HuH-7.5 (cell line): ENCODE measurements around the gene CMYA5.
A peak's percentile ranks its signal among the peaks of the same experiment; 100 is the strongest.
"Not testable (repeated sequence)": the region's sequence is repeated elsewhere in the genome, so short reads cannot be mapped to it uniquely, and the experiment has no call there.

Source experiments
- DNase-seq: peaks from one replicate; pipeline ENCODE4 v3.0.0; 2011; ENCODE audit warnings: low spot score

CMYA5 gene

DNA sequence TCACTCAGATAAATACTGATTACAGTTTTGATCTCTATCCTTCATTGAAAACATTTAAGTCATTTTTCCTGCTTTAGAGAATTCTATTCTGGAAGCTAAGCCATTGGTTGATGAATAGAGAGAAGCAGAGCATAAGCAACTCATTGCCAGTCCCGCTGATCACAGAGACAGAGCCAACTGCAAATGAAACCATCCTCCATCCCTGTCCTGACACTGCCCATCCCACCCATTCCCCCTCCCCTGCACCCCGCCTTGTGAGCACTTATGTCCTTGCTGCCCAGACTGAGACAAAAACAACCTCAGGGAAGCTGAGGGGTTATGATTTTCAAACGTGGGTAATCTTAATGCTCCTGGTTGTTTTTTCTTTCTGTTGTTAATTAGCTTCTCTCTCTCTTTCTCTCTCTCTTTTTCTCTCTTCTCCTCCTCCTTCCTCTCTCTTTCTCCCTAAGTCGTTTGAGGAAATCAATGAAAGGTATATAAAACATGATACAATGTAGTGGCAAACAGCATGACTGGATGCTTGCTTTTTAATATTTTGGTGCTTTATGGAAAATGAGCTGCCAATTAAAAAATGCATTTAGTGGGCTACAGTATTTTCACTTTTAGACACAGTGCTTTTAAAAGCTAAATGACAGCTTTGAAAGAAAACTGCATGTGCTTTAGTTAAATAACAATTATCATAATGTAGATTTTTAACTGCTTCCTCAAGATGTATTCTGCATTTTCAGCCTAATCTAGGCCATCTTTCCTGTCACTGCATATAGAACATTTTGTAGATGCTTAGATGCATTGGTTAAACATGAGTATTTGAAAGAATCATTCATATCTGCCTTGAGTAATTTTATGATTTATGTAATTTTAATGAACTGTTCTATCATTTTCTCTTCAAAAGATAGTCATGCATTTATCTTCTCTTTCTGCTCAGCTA, 57.3 kb downstream of the CMYA5 start:
- DNase-seq: no peak

DNA sequence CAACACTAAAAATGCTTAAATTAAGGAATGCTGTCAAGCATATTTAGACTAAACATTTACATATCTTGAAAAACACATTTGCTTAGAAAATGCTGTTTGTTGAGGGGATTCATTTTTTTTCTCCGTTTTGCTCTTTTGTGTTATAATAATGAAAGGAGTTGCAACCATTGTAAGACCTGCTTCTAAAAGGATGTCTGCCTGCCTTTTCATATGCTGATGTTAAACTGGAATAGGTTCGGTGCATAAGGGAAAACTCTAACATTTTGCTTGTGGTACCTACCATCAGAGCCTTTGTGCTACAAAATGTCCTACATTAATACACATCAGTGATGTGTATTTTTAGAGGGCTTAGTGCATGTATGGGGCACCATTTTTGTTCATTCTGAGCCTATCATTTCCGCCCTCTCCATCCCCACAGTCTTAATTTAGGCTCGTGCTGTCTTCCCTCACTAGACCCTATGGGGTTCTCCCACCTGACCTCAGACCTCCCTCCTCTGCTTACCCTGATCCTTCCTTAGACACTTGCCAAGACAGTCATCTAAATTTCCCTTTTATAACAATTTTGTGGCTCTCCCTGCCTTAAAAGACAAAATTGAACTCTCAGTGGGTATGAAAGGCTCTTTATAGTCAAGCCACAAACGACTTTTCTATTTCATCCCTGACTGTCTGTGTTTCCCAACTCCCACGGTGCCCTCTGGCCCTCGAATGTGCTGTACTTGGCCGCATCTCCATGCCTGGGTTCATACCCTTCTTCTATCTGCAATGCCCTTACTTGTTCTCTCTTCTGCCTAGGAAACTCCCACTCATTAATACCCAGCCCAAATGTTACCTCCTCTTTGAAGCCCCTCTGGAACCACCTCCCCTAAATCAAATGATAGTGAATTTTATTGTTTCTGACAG, 61.2 kb downstream of the CMYA5 start:
- no peak for DNase-seq

DNA sequence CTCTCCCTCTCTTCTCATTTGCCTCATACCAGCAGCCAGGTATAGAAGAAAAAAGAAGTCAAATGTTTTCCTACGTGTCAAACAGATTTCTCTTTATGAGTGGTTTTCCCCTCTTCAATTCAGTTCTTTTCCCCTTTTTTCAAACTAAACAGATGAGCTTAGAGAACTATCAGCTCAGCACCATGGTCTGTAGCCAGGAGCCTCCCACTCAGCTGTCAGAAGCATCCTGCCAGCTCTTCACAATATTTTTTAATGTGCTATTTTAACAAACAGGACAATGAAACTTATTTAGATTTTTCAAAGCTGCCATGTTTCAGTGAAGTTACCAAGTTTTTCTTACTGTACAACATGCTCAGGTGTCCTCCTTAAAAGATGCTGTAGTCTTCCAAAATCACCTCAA, 63.5 kb downstream of the CMYA5 start:
- DNase-seq: no peak

DNA sequence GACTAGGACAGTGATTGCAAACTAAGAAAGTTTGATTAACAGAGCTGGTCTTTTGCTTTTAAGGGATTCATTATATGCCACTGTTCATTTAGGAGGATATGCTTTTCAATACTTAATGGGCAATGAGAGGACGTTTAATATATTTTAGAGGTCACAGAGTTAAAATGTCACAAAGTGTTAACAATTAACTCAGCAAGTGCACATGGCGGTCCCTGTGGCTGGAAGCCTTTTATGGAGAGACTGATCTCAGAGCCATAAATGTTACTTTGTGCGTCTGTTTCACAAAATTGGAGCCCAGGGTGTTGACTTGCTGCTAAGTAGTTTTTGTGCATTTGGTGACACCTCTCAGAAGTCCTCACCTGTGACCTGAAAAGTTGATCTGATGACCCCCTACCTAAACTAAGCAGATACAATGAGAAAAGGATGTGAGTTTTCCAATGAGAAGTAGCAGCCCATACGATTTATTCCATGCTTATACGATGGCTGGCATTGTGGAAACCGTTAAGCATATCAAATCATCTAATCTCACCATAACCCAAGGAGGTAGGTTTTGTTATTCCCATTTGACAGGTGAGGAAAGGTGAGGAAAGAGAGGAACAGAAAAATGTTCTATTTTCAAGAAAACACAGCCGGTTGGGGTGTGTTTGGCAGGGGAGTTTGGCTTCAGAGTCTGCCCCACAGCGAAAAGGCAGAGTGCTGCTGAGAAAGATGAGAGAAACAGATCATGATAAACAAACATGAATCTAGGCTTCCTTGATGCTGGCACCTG, 64.4 kb downstream of the CMYA5 start:
- DNase-seq: no peak

DNA sequence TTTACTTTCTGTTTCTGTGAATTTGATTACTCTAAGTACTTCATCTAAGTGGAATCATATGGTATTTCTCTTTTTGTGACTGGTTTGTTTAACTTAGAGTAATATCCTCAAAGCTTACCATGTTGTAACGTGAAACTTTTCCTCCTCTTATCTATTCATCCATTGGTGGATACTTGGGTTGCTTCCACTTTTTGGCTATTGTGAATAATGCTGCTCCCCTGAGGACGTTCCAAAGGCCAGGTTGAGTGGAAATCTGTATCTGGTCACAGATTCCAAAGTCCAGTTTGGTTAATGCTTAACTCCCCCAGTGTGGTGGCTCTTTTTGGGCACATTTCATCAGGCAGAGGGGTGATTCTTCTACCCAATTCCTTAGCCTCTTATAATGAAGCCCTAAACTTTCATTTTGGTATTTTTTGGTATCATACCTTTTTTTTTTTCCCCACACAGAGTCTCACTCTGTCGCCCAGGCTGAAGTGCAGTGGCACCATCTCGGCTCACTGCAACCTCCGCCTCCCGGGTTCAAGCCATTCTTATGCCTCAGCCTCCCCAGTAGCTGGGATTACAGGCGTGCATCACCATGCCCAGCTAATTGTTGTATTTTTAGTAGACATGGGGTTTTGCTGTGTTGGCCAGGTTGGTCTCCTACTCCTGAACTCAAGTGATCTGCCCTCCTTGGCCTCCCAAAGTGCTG, 65.4 kb downstream of the CMYA5 start:
- no peak for DNase-seq

DNA sequence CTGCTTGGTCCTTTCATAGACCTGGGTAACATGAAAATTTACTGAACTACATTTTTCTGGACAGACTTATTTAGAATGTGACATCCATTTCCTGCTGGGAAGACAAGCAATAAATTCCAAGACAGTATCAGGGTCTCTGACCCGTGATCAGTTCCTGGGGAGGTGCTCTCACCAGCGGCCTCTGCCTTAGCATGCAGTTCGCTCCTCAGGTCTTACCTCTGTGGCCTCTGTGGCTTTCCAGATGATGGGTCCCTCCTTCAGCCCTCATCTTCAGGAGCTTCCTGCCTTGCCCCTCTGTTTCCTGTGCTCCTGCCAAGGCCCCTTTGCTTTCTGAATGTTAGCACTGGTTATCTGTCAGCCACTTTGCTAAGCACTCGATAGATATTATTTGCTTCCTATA, 66.4 kb downstream of the CMYA5 start:
- no peak for DNase-seq

DNA sequence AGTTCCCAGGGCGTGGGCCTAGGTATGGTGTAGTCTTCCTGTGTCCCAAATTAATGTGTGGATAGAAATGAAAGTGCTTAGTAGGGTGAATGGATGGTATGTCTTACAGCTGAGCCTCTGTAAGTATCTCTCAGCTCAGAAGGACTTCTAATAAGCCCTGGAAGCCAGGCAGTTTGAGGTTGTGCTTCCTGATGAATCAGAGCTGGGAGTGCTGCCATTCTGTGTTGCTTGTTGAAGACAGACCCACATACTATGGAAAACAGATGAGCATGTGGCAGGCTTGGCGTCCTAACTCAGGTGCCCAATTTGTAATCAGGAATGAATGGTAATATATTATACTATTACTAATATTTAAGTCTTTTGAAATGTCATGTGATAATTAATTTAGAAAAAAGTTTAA, 69.8 kb downstream of the CMYA5 start:
- DNase-seq: no peak

DNA sequence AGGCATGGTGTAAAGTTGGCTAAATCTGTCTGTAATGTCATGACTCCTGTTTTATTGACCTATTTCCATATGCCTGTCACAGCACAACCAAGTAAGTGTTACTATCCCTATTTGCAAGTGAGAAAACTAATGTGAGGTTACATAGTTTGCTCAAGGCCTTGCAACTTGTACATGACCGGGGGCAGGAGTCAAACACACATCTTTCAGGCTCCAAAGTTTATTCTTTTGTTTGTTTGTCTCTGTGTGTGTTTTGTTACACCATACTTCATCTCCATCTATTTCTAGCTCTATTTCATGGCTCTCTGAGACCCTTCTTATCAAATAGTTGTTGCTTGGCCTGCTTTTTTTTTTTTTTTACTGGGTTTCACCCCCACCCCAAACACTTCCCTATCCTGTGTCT, 70.2 kb downstream of the CMYA5 start:
- no peak for DNase-seq

DNA sequence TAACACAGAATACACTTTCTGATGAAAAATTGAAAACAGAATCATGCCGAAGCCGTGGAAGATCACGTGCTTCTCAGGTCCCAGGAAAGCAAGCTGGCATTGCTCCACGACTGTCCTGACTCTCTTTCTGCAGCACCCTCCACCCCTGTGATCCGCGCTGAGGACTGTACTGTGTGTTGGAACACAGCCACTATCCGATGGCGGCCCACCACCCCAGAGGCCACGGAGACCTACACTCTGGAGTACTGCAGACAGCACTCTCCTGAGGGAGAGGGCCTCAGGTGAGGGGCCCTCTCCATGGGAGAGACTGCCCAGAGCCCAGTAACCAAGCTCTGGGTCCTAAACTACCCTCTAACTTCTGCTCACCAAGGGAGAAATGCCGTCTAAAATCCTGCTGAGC, 73.3 kb downstream of the CMYA5 start:
- no peak for DNase-seq

DNA sequence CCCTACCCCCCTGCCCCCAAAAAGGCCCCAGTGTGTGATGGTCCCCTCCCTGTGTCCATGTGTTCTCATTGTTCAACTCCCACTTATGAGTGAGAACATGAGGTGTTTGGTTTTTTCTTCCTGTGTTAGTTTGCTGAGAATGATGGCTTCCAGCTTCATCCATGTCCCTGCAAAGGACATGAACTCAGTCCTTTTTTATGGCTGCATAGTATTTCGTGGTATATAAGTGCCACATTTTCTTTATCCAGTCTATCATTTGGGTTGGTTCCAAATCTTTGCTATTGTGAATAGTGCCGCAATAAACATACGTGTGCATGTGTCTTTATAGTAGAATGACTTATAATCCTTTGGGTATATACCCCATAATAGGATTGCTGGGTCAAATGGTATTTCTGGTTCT, 74.5 kb downstream of the CMYA5 start:
- DNase-seq: not testable (repeated sequence)

DNA sequence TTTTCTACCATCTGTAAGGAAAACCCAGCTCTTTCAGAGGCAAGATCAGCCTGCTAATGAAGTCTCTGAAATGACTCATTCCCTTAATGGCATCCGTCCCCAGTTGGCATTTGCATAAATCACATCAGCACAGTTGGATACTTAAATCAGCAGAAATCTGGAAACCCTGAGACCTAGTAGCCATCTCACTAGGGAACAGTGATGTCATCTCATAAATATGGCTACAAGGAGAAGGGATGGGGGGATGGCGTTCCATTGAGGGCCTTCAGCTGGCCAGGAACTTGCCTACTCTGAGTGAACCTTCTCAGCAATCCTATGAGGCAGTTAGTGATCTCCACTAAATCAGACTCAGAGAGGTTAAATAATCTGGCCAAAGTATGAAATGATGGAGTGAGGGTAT, 81.8 kb downstream of the CMYA5 start:
- DNase-seq: no peak

DNA sequence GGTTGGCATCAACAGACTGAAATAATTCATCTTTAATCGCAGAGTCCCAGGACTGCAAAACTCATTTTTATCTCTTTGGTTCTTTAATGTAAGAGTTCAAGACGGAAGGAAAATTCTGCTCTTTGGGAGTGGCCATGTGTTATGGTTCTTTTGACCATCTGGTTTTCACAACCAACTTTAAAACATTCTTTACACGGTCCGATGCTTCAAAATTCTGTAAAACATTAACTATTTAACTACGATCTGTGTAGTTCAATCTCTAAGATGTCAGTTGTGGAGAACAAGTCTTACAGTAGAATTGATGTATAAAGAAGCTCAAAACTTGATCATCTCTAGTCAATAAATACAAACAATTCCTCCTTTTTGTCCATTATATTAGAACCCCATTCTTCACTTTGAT, 83.0 kb downstream of the CMYA5 start:
- DNase-seq: no peak

DNA sequence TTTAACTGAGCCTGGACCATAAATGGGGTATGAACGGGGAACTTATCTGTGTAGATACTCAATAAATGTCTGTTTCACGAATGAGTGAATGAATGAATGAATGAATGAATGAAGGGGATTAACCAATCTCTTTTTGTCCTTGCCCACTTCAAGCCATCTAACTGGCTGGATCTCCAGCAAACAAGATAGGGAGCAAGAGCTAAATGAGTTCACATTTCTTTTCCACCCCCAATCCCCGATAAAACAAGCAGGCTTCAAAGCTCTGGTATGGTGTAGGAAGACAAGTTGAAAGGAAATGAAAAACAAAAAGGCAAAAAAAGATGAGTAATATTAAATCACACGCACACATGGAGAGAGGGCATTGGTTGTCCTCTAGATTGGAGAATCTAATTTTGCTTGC, 84.0 kb downstream of the CMYA5 start:
- no peak for DNase-seq

DNA sequence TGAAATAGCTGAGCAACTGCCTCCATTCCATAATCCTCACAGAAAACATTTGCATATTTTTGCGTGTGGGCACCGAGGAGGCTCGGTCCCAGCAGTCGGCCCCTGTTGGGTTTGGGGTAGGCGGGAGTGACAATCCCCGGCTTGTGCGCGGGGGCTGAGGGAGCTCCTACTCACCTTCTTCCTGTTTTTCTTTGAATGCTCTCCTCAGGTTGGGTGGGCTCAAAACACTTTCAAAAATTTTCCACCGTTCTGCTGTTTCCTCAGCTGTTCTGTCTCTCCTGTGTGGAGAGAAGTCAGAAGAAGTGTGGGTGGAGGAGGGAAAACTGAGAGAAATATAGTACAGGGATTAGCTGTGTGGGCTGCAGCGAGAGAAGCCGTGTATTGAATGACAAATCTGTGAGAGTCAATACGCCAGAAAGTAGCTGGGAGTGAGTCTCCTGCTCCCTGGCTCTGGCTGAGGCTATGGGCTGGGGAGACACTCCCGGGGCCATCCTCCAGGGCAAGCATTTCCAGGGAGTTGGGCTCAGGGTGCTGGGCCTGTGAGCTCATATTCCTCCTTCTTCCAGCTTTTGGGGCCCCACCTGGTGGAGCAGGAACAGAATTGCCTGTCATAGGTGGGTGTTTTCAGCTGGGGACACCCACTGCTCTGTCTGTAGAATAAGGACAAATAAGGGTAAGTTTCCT, 84.7 kb downstream of the CMYA5 start:
- DNase-seq: peak; percentile 38

DNA sequence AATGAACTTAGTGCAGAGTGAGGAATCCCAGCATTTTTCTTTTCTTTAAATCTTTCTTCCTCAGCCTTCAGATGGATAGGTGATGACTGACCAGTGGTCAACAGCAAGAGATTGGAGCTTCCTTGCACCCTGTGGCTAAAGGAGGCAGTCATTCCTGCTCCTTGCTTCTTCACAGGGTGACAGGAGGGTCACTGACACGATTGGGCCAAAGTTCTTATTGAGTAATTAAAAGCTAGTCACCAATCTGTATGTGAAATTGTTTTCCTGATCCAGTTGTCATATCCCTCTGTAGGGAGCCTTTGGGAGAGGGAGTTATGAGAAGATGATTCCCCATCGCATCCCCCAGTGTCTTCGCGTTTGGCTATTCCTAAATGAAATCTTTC, 85.2 kb downstream of the CMYA5 start:
- no peak for DNase-seq

DNA sequence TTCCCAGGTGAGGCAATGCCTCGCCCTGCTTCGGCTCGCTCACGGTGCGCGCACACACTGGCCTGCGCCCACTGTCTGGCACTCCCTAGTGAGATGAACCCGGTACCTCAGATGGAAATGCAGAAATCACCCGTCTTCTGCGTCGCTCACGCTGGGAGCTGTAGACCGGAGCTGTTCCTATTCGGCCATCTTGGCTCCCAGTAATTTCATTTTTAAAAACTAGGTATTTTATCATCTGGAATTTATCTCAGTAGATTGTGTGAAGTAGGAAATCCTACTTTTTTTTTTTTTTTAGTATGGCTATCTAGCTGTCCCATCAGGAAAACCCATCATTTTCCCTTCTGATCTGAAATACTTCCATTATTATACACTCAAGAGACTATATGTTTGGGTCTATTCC, 95.1 kb downstream of the CMYA5 start:
- not testable (repeated sequence) for DNase-seq

DNA sequence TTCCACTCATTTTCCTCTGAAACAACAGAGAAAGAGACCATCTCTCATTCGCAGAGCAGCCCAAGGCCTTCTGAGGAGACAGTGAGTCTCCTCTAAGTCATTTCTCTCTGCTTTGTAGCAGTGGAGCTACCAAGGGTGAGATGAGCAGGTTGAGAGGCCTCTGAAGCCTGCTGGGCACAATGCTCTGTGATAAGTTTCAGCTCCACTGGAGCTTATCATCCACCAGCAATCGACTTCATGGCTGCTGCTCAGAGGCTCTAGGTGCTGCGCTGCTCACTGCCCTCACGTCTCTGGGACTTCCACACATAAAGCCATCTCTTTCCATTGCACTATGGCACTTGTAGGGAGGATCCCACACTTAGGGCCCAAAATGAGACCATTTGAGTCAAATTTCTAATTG, 96.3 kb downstream of the CMYA5 start:
- DNase-seq: no peak

DNA sequence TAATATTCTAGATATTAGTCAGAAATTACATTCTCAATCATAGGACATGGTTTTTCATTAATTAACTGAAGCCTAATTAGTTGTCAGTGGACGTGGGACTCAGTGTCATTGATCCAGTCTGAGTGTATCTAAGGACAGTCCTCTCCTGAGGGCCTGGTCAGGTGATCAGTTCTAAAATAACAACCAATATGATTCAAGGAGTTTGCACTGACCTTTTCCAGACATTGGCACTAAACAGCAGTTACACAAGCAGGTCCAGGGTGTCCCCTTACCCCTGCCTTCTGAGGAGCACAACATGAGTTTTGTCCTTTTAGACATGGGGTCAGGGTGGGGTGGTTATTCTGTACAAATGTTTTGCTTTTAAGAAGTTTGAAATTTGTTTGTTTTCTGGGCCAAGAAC, 97.8 kb downstream of the CMYA5 start:
- peak; percentile 8 for DNase-seq

DNA sequence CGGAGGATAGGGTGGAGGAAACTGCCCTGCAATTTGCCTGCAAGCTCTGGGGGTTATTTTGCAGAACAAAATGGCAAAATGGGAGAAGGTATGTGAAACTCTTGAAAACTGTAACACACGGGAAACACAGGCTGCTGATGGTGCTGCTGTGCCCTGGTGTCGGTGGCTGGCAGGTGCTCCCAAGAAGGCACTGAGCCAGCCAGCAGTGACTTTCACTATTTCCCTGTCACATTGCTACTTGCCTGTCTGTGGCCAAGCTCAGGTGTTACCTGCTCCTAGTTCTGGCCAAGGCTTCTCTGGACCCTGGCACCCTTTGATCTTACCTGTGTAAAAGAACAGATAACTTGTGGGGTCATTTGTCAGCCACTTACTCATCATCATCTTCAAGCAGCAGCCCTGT, 102.2 kb downstream of the CMYA5 start:
- no peak for DNase-seq

DNA sequence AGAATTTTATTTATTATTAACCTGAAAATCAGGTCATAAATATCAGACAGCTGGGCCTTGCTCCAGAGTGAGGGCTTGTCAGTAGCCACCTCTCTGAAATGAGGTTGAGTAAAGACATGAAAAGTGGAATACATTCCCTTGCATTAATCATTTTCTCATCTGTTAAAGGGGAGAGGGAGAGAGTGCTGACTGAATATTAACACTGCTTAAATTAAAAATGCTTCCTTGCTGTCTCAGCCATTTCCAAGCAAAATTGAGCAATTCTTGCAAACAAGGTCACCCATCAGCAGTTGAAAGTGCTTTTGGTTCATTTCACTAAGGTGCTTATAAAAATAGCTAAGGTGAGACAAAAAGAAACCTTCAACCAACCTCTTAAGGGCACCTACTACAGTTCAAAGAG, 102.8 kb downstream of the CMYA5 start:
- DNase-seq: no peak

DNA sequence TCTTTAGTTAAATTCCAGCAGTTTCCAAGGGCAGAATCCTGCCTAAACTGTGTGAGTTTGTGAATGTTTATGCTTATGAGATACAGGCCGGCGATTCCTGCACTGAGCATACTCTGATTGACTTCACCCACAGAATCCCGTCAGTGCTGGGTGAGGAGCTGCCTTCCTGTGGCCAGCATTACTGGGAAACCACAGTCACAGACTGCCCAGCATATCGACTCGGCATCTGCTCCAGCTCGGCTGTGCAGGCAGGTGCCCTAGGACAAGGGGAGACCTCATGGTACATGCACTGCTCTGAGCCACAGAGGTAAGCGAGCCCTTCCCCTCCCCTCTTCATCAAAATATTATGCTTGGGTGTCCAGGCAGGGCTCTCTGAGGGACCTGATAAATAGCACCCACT, 103.7 kb downstream of the CMYA5 start:
- no peak for DNase-seq
